ENCODE measurements around the gene DLG2.

GRCh38 chr11:85021058-85021457 lies 606.1 kb downstream of the DLG2 start:
- TF ChIP-seq CTCF (conservative IDR thresholded peaks at IDR 0.05; ENCODE audit: low read length) (no peak), EZH2phosphoT487 (IDR thresholded peaks at IDR 0.05; ENCODE audit: borderline replicate concordance, low read depth, low read length) (no peak)
